Upper lobe of right lung (tissue), 1 donor: Measurements from ENCODE around the gene SDHA. TPM values are rescaled to one million over a fixed set of nuclear protein-coding genes. Genes with fewer than 3 reads are reported as not detected.
"Not testable (repeated sequence)": the region's sequence is repeated elsewhere in the genome, so short reads cannot be mapped to it uniquely, and the experiment has no call there.

Source experiments
- ATAC-seq: fragments of 200-7000 bp; cut with Tn5 transposase; one replicate; pipeline ENCODE4 v1.9.1; 2020; ENCODE audit warnings: mild to moderate bottlenecking, moderate library complexity
- DNase-seq: peaks from one replicate; pipeline ENCODE4 v3.0.0-alpha.2; 2020
- H3K27ac ChIP-seq: fragments of 200-600 bp; one replicate; pipeline ENCODE4 v1.8.0; 2022
- H3K27me3 ChIP-seq: fragments of 200-600 bp; one replicate; pipeline ENCODE4 v1.8.0; 2022; ENCODE audit warnings: mild to moderate bottlenecking
- H3K36me3 ChIP-seq: fragments of 200-600 bp; one replicate; pipeline ENCODE4 v1.8.0; 2022
- H3K4me1 ChIP-seq: fragments of 200-600 bp; one replicate; pipeline ENCODE4 v1.8.0; 2022
- H3K4me3 ChIP-seq: fragments of 200-600 bp; one replicate; pipeline ENCODE4 v1.8.0; 2022; ENCODE audit warnings: mild to moderate bottlenecking
- H3K9me3 ChIP-seq: fragments of 200-600 bp; one replicate; pipeline ENCODE4 v1.8.0; 2022
- CTCF ChIP-seq: fragments of 200-600 bp; IDR thresholded peaks from one replicate; pipeline ENCODE4 v1.8.0; 2022; ENCODE audit warnings: antibody characterized with exemption
- intact Hi-C: fragments of 100-400 bp; cut with DNase I; formaldehyde crosslinking; loops from one replicate; pipeline ENCODE4 v1.11.0; 2022
- total RNA-seq: library from RNA; stranded (reverse); fragmentation: NEBNext Ultra II Directional; extraction: Animal tissue kit (Norgen Biotek cat#: 25700); gene quantifications from one replicate; pipeline ENCODE4 v1.2.1, GENCODE V29; 2021
- donor health status: DM: no; HTN: yes; CAD: no; lungs with severe emphysema.

Gene SDHA
- total RNA-seq, 1 donor from 2014 or later = 94.0 TPM

- TF ChIP-seq CTCF = no peak
- ATAC-seq (no peak), DNase-seq (no peak)
- H3K27ac ChIP-seq = peak overlapping the region; percentile 90
- H3K4me3 ChIP-seq = peak overlapping the region; percentile 86
- H3K27me3 ChIP-seq = no peaks in the 10 kb centered on the region
- intact Hi-C loops = no loop called here
- no peaks in the 10 kb centered on the region for H3K9me3 ChIP-seq
- H3K36me3 ChIP-seq = peaks cover 8% of the 10 kb centered on the region
- H3K4me1 ChIP-seq = peaks cover 39% of the 10 kb centered on the region
Observed at GRCh38 chr5:219460-219863, 1.3 kb downstream of the SDHA start.

- no peak for ATAC-seq
- peak overlapping the region; percentile 90 for H3K27ac ChIP-seq
- no peak for DNase-seq
Observed at GRCh38 chr5:219991-220390, 1.9 kb downstream of the SDHA start.

GRCh38 chr5:222951-223715 lies 5.0 kb downstream of the SDHA start:
- H3K4me3 ChIP-seq, H3K27me3 ChIP-seq, H3K27ac ChIP-seq, DNase-seq, ATAC-seq, intact Hi-C loops, H3K9me3 ChIP-seq: not testable (repeated sequence)
- Histone ChIP-seq H3K4me1 (peaks cover 35% of the 10 kb centered on the region), H3K36me3 (peaks cover 45% of the 10 kb centered on the region)

More at GRCh38 chr5:219991-220390, 1.9 kb downstream of the SDHA start:
- peaks cover 13% of the 10 kb centered on the region for H3K36me3 ChIP-seq
- H3K27me3 ChIP-seq = no peaks in the 10 kb centered on the region
- H3K4me1 ChIP-seq = peaks cover 39% of the 10 kb centered on the region
- H3K9me3 ChIP-seq = no peaks in the 10 kb centered on the region
- H3K4me3 ChIP-seq = peak overlapping the region; percentile 86
- intact Hi-C loops = no loop called here
- no peak for TF ChIP-seq CTCF

- no peak for TF ChIP-seq CTCF
- Histone ChIP-seq H3K9me3 (no peaks in the 10 kb centered on the region), H3K4me1 (peaks cover 35% of the 10 kb centered on the region), H3K27ac (no peak overlapping the region), H3K36me3 (peaks cover 51% of the 10 kb centered on the region), H3K27me3 (no peaks in the 10 kb centered on the region), H3K4me3 (no peak overlapping the region)
- ATAC-seq (no peak), DNase-seq (no peak)
- intact Hi-C loops = no loop called here
Observed at GRCh38 chr5:223791-224190, 5.7 kb downstream of the SDHA start.

GRCh38 chr5:225334-225733 lies 7.2 kb downstream of the SDHA start:
- DNase-seq (no peak), ATAC-seq (no peak)
- no peak for TF ChIP-seq CTCF
- H3K9me3 ChIP-seq = no peaks in the 10 kb centered on the region
- no peak overlapping the region for H3K4me3 ChIP-seq
- no peak overlapping the region for H3K27ac ChIP-seq
- H3K27me3 ChIP-seq = no peaks in the 10 kb centered on the region
- intact Hi-C loops = no loop called here
- H3K4me1 ChIP-seq = peaks cover 25% of the 10 kb centered on the region
- peaks cover 66% of the 10 kb centered on the region for H3K36me3 ChIP-seq

- Histone ChIP-seq H3K4me1 (peaks cover 12% of the 10 kb centered on the region), H3K36me3 (peaks cover 86% of the 10 kb centered on the region)
- H3K9me3 ChIP-seq, DNase-seq, H3K4me3 ChIP-seq, ATAC-seq, intact Hi-C loops, H3K27me3 ChIP-seq, H3K27ac ChIP-seq: not testable (repeated sequence)
Observed at GRCh38 chr5:227375-227774, 9.3 kb downstream of the SDHA start.
